NOMO-1 (cell line): ENCODE data around the gene ECHDC1.

Source experiments
- DNase-seq, 2 experiments: peaks; one replicate each; lab custom pipeline; 2025; ENCODE audit not compliant: unreplicated experiment in 2 of 2; lab: John Stamatoyannopoulos, UW

The ECHDC1 gene

DNA sequence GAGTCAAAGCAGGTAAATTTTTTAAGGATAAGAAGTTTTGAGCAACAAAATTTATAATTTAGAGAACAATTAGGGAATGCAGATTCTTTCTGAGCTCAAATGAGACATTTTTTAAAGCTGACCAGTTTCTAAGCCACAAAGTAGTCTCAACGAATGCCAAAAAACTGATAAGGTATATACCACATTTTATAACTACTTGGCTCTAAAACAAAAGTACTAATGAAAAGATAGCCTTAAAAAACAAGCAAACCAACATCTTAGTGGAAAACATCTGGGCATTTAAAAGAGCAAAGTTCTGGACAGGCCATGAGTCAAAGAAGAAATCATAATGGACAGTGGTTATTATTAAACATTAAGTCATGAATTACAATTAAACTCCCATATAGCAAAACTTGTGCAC is 99.9 kb downstream of the ECHDC1 start:
- DNase-seq, result no peak
